Activated T-helper 1 cell treated with anti-CD3 and anti-CD28 coated beads, Interleukin-12 subunit alpha, Interleukin-12 subunit beta, Interleukin-2, Interleukin-4 antibody, amounts not matched to agents 30 ng/mL and 10 ng/mL and 1 ng/mL, durations not matched to agents 14 hours and 24 hours and 36 hours (primary cell): ENCODE measurements around the gene NMS. TPM values are rescaled to one million over a fixed set of nuclear protein-coding genes. Genes with fewer than 3 reads are reported as not detected.

Experiments
- DNase-seq: peaks from one replicate; pipeline ENCODE4 v3.0.0; 2021; ENCODE audit warnings: low spot score
- H3K27ac Mint-ChIP-seq: one replicate; pipeline ENCODE4 v1.8.0; 2021; ENCODE audit warnings: mild to moderate bottlenecking, mixed read lengths
- H3K27me3 Mint-ChIP-seq: one replicate; pipeline ENCODE4 v1.8.0; 2022; ENCODE audit warnings: mild to moderate bottlenecking, moderate library complexity, mixed read lengths; ENCODE audit not compliant: insufficient read depth
- H3K36me3 Mint-ChIP-seq: one replicate; pipeline ENCODE4 v1.8.0; 2021; ENCODE audit warnings: low read depth, mixed read lengths
- H3K4me1 Mint-ChIP-seq: one replicate; pipeline ENCODE4 v1.8.0; 2021; ENCODE audit warnings: low read depth, mixed read lengths
- H3K4me3 Mint-ChIP-seq: one replicate; pipeline ENCODE4 v1.8.0; 2021; ENCODE audit warnings: mild to moderate bottlenecking, moderate library complexity, mixed read lengths
- H3K9me3 Mint-ChIP-seq: one replicate; pipeline ENCODE4 v1.8.0; 2021; ENCODE audit warnings: mixed read lengths
- intact Hi-C: fragments of 100-400 bp; cut with micrococcal nuclease; formaldehyde crosslinking; loops from one replicate; pipeline ENCODE4 v1.15.1; 2024
- total RNA-seq: library from RNA; stranded (reverse); gene quantifications from 2 replicates; pipeline ENCODE4 v1.2.3, GENCODE V29; 2022

Gene NMS
- total RNA-seq: not detected in 2 replicates

DNA sequence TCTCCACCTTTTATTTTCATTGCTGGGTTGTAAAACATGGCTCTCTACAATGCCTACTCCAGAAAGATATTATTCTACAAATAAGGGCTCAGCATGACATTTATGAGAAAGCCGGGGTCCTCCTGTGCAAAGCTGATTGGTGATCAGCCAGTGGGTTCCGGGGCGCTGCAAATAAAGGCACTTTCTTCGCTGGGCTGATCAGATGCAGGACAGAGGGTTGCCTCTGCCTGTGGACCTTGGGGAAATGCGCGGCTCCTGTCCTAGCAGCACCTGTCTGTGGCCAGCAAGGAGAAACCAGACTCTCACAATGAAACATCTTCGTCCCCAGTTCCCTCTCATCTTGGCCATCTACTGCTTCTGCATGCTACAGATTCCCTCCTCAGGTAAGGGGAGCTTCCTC is at the start of gene NMS:
Gene NMS (plus strand): TSS at position 301 of the 400 bp plus-strand sequence. CDS start 7 bp downstream, at position 308.
- H3K27ac Mint-ChIP-seq: no peak within 1 kb of the TSS
- no peaks in the 10 kb centered on the region for H3K36me3 Mint-ChIP-seq
- H3K27me3 Mint-ChIP-seq: peaks cover 21% of the 10 kb centered on the region
- H3K4me3 Mint-ChIP-seq: no peak within 1 kb of the TSS
- intact Hi-C loops: no loop called here
- DNase-seq: no peak
- H3K4me1 Mint-ChIP-seq: no peaks in the 10 kb centered on the region
- peaks cover 5% of the 10 kb centered on the region for H3K9me3 Mint-ChIP-seq

DNA sequence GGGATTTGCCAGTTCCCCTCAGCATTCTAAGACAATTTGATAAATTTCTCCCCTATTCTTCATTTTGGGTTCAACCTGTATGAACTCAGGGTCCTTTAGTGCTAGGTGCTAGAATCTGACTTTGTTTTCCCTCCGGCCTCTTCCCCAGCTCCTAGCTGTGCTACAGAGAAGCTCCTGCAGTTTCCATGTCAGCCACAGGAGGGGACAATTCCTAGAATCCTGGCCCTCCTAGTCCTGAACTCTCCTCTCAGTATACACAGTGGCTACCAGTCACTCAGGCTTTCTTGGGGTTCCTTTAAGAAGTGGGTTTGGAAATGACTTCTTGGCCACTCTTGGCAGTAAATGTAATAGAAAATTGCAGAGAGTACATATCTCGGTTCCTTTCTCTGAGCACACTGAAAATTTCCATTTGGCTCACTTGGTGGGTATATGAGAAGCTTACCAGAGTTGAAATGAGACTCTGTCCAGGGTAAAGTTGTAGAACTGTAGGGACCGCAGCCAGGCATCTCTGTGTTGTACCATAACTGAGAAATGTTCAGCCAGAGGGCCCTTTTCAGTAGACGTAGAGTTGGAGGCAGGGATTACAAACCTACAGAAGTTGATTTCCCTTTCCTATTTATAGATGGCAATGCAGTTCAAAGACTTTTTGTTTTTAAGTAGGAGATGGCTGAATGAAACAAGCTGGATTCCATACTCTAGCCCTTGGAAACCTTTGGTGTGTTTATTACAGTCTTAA is 47.8 kb upstream of the NMS start:
- H3K36me3 Mint-ChIP-seq: no peaks in the 10 kb centered on the region
- peaks cover 7% of the 10 kb centered on the region for H3K4me1 Mint-ChIP-seq
- intact Hi-C loops: loop anchor here (10.0 kb wide), 1 partner anchor 562 kb away; no protein-coding TSS in a partner anchor
- no peak overlapping the region for H3K27ac Mint-ChIP-seq
- peaks cover 13% of the 10 kb centered on the region for H3K27me3 Mint-ChIP-seq
- DNase-seq: no peak
- H3K4me3 Mint-ChIP-seq: no peak overlapping the region
- no peaks in the 10 kb centered on the region for H3K9me3 Mint-ChIP-seq

DNA sequence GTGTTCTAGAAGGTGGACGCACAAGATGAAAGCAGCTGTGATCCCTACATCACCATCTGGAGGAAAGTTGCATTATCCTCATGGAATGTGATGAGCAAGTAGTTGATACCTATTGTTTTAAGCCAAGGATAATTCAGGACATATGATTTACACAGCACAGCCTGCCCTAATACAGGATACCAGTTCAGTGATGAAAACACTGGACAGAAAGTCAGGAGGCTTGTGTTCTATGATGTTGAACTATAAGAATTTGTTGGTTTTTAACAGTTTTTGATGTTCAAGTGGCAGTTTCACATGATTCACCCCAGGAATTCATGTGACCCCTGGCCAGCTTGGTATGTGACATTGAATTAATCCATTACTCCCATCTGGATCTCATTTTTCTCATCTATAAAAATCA is 46.7 kb upstream of the NMS start:
- Mint-ChIP-seq H3K4me1 (peaks cover 5% of the 10 kb centered on the region), H3K27me3 (peaks cover 17% of the 10 kb centered on the region), H3K9me3 (no peaks in the 10 kb centered on the region), H3K36me3 (no peaks in the 10 kb centered on the region), H3K4me3 (no peak overlapping the region), H3K27ac (no peak overlapping the region)
- DNase-seq: no peak
- intact Hi-C loops: loop anchor here (10.0 kb wide), 1 partner anchor 561 kb away; no protein-coding TSS in a partner anchor

DNA sequence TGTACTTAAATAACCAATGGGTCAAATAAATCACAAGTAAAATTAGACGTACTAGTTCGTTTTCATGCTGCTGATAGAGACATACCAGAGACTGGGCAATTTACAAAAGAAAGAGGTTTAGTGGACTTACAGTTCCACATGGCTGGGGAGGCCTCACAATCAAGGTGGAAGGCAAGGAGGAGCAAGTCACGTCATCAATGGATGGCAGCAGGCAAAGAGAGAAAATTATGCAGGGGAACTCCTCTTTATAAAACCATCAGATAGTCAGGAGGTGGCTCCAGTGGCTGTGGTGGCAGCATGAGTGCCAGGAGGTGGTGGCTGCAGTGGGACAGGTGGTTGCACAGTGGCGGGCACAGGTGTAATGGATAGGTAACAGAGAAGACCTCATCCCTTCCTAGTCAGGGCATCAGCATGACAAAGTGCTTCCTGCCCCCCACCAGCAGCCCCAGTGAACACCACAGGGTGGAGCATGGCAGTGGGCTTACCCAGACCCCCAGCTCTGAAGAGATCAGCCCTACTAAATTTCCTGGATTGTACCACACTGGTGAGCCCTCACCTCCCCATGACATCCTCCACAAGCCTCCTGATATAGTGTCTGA is 45.9 kb upstream of the NMS start:
- intact Hi-C loops: loop anchor here (10.0 kb wide), 1 partner anchor 560 kb away; no protein-coding TSS in a partner anchor
- H3K27ac Mint-ChIP-seq: no peak overlapping the region
- H3K9me3 Mint-ChIP-seq: no peaks in the 10 kb centered on the region
- H3K36me3 Mint-ChIP-seq: no peaks in the 10 kb centered on the region
- H3K4me1 Mint-ChIP-seq: peaks cover 5% of the 10 kb centered on the region
- DNase-seq: no peak
- H3K4me3 Mint-ChIP-seq: no peak overlapping the region
- H3K27me3 Mint-ChIP-seq: peaks cover 25% of the 10 kb centered on the region

DNA sequence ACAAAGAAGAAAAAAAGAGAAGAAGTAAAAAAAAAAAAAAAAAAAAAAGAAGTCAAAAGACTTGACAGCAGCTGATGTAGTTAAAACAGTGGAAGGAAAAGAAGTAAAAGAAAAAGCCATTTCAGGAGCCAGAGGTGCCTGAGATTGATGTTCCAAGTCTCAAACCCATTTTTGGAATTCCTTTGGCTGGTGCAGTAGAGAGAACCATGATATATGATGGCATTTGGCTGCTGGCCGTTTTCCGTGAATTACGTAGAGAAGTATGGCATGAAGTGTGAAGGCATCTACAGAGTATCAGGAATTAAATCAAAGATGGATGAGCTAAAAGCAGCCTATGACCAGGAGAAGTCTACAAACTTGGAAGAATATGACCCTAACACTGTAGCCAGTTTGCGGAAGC is 45.2 kb upstream of the NMS start:
- Mint-ChIP-seq H3K36me3 (no peaks in the 10 kb centered on the region), H3K9me3 (no peaks in the 10 kb centered on the region), H3K4me3 (no peak overlapping the region), H3K27me3 (peaks cover 29% of the 10 kb centered on the region), H3K4me1 (peaks cover 5% of the 10 kb centered on the region), H3K27ac (no peak overlapping the region)
- intact Hi-C loops: loop anchor here (10.0 kb wide), 1 partner anchor 560 kb away; no protein-coding TSS in a partner anchor
- DNase-seq: no peak

DNA sequence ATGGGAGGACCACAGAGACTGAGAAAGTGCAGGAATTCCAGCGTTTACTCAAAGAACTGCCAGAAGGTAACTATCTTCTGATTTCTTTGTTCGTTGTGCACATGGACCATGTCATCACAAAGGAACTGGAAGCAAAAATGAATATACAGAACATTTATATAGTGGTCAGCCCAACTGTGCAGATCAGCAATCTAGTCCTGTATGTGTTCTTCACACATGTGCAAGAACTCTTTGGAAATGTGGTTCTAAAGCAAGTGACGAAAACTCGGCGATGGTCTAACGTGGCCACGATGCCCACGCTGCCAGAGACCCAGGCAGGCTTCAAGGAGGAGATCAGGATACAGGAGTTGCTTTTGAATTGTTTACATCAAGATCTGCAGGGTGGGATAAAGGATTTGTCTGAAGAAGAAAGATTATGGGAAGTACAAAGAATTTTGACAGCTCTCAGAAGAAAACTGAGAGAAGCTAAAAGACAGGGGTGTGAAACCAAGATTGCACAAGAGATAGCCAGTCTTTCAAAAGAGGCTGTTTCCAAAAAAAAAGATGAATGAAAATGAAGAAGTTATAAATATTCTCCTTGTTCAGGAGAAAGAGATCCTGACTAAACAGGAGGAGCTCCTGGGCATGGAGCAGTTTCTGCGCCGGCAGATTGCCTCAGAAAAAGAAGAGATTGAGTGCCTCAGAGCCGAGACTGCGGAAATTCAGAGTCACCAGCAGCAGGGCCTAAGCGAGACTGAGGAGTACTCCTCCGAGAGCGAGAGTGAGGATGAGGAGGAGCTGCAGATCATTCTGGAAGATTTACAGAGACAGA is 44.5 kb upstream of the NMS start:
- intact Hi-C loops: loop anchor here (10.0 kb wide), 1 partner anchor 559 kb away; no protein-coding TSS in a partner anchor
- no peak for DNase-seq
- no peaks in the 10 kb centered on the region for H3K9me3 Mint-ChIP-seq
- no peaks in the 10 kb centered on the region for H3K36me3 Mint-ChIP-seq
- no peak overlapping the region for H3K27ac Mint-ChIP-seq
- H3K4me1 Mint-ChIP-seq: peaks cover 5% of the 10 kb centered on the region
- H3K4me3 Mint-ChIP-seq: no peak overlapping the region
- H3K27me3 Mint-ChIP-seq: peaks cover 31% of the 10 kb centered on the region

GRCh38 chr2:100426384-100426720 is 43.9 kb upstream of the NMS start:
- no peak for DNase-seq
- intact Hi-C loops: loop anchor here (10.0 kb wide), 1 partner anchor 558 kb away; no protein-coding TSS in a partner anchor
- H3K4me3 Mint-ChIP-seq: no peak overlapping the region
- H3K36me3 Mint-ChIP-seq: no peaks in the 10 kb centered on the region
- no peaks in the 10 kb centered on the region for H3K9me3 Mint-ChIP-seq
- H3K4me1 Mint-ChIP-seq: peaks cover 5% of the 10 kb centered on the region
- H3K27me3 Mint-ChIP-seq: peaks cover 31% of the 10 kb centered on the region
- no peak overlapping the region for H3K27ac Mint-ChIP-seq

DNA sequence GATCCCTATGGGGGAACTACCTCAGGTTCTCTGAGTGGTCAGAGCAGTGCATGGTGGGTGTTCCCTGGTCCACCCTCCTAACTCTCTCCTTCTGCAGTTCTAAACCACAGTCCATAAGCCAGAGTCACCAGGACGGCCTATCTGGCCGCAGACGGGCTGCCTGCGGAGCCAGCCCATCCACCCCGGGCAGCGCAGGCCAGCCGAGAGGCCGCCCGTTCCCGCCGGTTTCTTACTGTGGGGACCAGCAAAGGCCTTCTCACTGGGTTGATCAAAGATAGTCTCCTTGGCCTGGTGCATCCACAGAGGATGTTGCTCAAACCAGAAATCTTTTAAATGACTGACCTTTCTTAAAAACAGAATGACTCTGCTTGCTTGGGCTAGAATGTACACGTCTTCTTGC is 43.2 kb upstream of the NMS start:
- Mint-ChIP-seq H3K36me3 (no peaks in the 10 kb centered on the region), H3K27ac (no peak overlapping the region), H3K4me3 (no peak overlapping the region), H3K4me1 (peaks cover 5% of the 10 kb centered on the region), H3K27me3 (peaks cover 31% of the 10 kb centered on the region), H3K9me3 (no peaks in the 10 kb centered on the region)
- no peak for DNase-seq
- intact Hi-C loops: loop anchor here (10.0 kb wide), 1 partner anchor 558 kb away; no protein-coding TSS in a partner anchor

DNA sequence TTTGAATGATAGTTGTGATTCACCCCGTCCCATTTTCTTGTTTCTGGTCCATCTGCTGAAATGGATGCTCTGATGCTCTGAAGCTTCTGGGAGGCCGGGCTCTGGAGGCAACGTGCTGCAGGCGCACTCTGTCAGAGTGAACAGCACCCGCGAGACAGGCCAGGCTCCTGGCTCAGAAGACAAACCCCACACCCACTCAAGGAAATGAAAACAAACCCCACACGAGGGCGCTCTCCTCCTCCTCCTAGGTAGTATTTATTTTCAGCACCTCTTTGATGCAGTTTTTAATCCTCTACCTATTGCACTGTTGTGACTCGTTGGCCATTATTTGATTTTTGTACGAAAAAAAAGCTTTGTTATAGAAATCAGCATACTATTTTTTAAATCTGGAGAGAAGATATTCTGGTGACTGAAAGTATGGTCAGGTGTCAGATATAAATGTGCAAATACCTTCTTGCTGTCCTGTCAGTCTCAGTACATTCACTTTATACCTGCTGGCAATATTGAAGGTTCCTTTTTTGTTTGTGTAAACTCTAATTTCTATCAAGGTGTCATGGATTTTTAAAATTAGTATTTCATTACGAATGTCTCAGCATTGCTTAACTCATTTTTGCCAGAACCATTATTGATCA is 42.5 kb upstream of the NMS start:
- H3K27ac Mint-ChIP-seq: no peak overlapping the region
- no peaks in the 10 kb centered on the region for H3K36me3 Mint-ChIP-seq
- intact Hi-C loops: loop anchor here (10.0 kb wide), 1 partner anchor 557 kb away; no protein-coding TSS in a partner anchor
- DNase-seq: peak; percentile 48
- peaks cover 5% of the 10 kb centered on the region for H3K4me1 Mint-ChIP-seq
- no peaks in the 10 kb centered on the region for H3K9me3 Mint-ChIP-seq
- no peak overlapping the region for H3K4me3 Mint-ChIP-seq
- H3K27me3 Mint-ChIP-seq: peaks cover 26% of the 10 kb centered on the region

DNA sequence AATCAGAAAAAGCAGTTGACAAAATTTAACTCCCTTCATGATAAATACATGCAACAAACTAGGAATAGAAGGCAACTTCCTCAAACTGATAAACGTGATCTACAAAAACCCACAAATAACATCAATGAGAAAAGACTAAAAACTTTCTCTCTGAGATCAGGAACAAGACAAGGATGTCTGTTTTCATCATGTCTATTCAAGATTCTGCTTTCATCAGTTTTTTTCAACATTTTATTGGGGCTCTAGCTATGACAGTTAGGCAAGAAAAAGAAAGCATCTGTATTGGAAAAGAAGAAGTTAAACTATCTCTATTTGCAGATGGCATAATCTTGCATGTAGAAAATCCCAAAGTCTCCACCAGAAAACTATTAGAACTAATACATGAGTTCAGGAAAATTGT is 40.6 kb upstream of the NMS start:
- no peaks in the 10 kb centered on the region for H3K36me3 Mint-ChIP-seq
- H3K4me3 Mint-ChIP-seq: no peak overlapping the region
- H3K4me1 Mint-ChIP-seq: peaks cover 5% of the 10 kb centered on the region
- H3K9me3 Mint-ChIP-seq: no peaks in the 10 kb centered on the region
- H3K27me3 Mint-ChIP-seq: peaks cover 23% of the 10 kb centered on the region
- DNase-seq: no peak
- no peak overlapping the region for H3K27ac Mint-ChIP-seq
- intact Hi-C loops: loop anchor here (10.0 kb wide), 1 partner anchor 555 kb away; no protein-coding TSS in a partner anchor

DNA sequence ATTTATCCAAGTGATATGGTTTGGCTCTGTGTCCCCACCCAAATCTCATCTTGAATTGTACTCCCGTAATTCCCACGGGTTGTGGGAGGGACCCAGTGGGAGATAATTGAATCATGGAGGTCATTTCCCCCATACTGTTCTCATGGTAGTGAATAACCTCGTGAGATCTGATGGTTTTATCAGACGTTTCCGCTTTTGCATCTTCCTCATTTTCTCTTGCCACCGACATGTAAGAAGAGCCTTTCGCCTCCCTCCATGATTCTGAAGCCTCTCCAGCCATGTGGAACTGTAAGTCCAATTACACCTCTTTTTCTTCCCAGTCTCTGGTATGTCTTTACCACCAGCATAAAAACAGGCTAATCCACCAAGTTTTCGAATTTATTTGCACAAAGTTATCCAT is 32.5 kb upstream of the NMS start:
- intact Hi-C loops: no loop called here
- Mint-ChIP-seq H3K4me1 (no peaks in the 10 kb centered on the region), H3K36me3 (no peaks in the 10 kb centered on the region), H3K4me3 (no peak overlapping the region), H3K9me3 (no peaks in the 10 kb centered on the region), H3K27me3 (peaks cover 11% of the 10 kb centered on the region), H3K27ac (no peak overlapping the region)
- DNase-seq: no peak

DNA sequence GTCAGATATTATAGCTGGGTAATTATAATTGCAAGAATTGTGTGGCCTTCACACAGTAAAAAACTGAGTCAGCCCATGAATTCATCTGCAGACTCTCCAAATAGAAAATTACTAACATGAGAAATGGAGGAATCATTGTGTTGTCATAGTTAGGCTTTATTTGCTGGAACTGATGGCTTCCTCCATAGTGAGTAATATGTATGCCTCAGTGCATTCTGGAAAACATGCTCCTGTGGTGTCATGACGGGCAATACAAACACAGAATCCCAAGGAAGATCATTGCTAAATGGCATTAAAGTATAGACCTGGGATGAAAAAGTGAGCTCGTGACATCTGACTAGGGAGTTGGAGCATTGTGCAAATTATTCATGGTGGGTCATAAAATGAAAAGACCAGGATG is 23.6 kb upstream of the NMS start:
- no peaks in the 10 kb centered on the region for H3K4me1 Mint-ChIP-seq
- H3K4me3 Mint-ChIP-seq: no peak overlapping the region
- H3K27ac Mint-ChIP-seq: no peak overlapping the region
- no peaks in the 10 kb centered on the region for H3K36me3 Mint-ChIP-seq
- H3K27me3 Mint-ChIP-seq: peaks cover 3% of the 10 kb centered on the region
- DNase-seq: no peak
- peaks cover 4% of the 10 kb centered on the region for H3K9me3 Mint-ChIP-seq
- intact Hi-C loops: no loop called here
